NCI-H748 (cell line): Measurements from ENCODE around the gene SLC41A3.
A peak's percentile ranks its signal among the peaks of the same experiment; 100 is the strongest.
"Not testable (repeated sequence)": the region's sequence is repeated elsewhere in the genome, so short reads cannot be mapped to it uniquely, and the experiment has no call there.

Experiments used
- DNase-seq: peaks from one replicate; lab custom pipeline; 2025; ENCODE audit not compliant: unreplicated experiment; lab: John Stamatoyannopoulos, UW

SLC41A3 gene

DNA sequence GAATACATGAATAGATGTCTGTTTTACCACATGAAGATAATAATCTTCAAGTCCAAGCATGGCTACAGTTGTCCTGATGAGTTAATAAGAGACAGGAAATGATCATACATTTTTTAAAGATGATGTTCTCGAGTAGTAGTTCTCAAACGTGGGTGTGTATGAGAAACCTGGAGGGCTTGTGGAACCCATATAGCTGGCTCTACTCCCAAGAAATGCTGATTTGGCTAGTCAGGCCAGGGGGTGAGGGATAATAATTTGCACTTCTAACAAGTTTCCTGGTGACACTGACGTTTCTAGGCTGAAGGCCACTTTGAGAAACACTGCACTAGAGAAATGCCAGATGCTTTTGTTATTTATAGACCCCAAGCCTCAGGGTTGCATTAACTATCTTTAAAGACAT lies 78.0 kb downstream of the SLC41A3 start:
- no peak for DNase-seq

DNA sequence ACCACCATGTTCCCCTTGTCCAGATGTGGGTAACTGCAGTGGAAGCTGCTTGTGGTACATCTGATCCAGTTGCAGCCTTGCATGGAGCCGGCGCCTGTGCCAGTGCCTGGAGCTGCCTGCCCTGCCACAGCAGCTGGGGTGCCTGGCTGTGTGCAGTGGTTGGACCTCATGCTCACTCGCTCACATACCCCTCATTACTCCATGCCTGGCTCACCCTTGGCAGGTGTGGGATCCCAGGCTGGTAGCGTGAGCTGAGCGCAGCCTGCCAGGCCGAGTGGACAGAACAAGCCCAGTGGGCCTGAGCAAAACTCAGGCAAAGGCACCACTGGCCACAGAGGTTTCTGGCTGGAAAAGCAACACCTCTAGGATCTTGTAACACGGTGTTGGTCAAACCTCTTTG lies 79.2 kb downstream of the SLC41A3 start:
- DNase-seq, result no peak

DNA sequence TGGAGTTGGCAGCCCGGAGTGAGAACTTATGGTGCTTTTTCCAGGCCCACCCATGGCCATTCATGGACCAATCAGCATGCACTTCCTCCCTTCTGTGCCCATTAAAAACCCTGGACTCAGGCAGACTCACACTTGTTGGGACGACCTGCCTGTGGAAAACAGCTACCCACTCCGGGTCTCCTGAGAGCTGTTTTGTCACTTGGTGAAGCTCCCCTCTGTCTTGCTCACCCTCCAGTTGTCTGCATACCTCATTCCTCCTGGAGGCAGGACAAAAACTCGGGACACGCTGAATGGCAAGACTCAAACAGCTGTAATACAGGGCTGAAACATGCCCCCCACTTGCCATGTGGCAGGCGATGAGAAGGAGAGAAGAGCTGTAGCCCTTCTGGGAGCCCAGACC lies 79.7 kb downstream of the SLC41A3 start:
- DNase-seq, result no peak

DNA sequence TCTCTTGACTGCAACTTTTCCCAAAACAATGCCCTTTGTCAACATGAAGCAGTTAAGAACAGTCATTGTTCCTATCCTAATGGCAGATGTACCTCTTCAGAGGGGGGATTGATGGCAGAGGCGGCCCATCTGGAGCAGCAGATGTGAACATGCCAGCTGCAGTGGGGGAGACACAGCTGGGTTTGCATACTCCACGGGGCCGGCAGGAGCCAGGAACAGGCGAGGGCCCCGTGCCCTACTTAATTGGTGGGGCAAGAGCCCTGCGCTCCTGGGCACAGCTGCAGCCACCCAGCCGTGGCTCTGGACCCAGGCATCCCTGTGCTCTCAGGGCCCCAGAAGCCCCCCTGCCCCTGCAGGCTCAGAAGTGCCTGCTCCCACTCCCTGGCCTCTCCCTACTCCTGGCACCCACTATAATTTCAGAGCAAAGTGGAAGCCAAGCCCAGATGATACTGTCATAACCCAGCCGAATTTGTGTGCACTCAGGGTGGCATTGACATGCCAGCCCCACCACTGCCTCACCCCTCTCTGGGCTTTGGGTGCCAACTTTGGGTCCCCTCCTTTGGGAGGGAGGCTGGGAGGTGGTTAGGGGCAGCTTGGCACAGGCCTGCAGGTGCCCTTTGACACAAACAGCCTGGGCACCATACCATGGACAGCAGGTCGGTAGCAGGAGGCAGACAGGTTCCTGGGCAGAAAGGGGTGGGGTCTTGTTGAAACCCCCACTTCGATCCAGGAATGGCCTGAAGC lies 80.3 kb downstream of the SLC41A3 start:
- no peak for DNase-seq

DNA sequence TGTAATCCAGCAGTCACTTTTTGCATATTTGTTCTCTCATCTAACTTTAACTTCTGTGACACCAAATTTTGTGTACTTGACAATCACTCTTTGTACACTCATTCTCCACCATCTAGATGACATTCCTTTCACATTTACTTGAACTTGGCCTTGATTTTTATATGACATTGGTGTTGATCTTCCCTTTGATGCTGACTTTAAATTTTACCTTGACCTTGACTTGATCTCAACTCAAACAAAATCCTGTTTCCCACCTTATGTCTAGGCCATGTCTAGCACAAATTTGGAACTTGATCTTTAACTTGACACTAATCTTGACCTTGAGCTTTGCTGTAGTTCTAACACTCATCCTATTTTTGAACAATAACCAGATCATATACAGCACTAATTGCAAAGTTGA lies 81.7 kb downstream of the SLC41A3 start:
- no peak for DNase-seq

DNA sequence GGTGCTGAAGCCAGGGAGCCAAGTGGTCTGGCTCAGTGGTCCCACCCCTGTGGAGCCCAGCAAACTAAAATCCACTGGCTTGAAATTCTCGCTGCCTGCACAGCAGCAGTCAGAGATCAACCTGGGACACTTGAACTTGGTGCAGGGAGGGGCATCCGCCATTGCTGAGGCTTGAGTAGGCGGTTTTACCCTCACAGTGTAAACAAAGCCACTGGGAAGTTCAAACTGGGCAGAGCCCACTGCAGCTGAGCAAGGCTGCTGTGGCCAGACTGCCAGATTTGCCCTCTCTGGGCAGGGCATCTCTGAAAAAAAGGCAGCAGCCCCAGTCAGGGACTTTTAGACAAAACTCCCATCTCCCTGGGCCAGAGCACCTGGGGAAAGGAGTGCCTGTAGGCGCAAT lies 87.2 kb downstream of the SLC41A3 start:
- not testable (repeated sequence) for DNase-seq

DNA sequence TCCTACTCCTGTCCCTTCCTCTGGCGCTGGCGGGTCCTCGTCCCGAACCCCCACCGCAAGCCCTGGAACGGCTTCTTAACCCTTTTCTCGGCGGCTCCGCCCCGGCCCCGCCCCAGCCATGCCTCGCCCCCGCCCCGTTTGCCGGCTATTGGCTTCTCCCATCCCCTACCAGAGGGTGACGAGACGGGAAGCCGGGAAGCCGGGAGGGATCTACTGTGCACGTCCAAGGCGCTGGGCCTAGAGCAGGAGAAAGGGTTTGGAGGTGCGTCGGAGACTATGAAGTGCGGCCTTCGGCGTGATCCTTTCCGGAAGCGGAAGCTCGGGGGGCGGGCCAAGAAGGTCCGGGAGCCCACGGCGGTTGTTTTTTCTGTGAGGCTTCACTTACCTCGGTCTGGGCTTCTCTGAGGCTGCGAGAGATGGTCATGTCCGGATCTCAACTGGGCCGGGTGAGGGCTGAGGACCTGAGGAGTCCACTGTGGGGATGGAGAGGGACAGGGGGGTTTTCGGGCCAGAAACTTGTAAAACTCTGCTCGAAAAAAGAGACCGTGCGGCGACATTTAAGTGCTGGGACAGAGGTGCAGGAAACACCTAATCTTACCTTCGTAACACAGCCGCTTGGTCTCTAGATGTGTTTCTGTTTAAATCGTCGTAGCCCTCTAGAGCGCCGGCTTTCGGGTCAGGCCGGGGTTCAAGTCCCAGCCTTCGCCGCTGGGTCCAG lies 93.5 kb downstream of the SLC41A3 start:
- peak; percentile 89 for DNase-seq

DNA sequence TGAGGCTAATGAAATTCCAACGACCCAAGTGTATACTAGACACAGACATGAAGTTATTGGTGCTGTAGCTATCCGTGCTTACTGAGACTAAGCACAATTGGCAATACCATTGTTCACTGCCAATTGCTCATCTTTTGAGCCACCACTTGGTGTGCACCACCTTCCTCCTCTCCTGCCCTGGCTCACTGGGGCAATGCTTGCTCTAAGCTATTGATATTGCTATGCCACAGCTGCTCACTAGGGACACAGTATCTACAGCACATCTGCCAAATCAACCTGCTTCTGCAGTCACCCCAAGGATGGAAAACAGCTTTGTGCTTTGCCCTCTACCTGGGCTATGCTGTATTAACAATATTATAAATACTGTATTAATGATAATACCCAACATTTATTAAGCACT lies 99.0 kb downstream of the SLC41A3 start:
- not testable (repeated sequence) for DNase-seq

DNA sequence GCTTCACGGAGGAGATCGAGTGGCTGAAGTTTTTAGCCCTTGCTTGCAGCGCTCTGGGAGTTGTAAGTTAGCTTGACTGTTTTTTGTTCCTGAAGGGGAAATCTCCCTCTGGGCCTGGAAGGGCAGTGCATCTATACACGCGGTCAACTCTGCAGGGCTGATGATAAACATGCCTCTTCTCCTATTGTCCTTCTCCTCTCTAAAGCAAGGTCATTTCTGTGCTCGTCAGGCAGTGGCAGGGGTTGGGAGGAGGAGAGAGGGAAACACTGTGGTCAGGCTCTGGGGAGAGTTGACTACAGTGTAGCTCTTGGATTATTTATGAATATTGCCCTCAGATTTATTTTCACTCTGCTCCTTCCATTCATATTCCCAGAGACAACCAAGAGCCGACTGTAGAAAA lies 106.8 kb downstream of the SLC41A3 start:
- DNase-seq, result not testable (repeated sequence)

DNA sequence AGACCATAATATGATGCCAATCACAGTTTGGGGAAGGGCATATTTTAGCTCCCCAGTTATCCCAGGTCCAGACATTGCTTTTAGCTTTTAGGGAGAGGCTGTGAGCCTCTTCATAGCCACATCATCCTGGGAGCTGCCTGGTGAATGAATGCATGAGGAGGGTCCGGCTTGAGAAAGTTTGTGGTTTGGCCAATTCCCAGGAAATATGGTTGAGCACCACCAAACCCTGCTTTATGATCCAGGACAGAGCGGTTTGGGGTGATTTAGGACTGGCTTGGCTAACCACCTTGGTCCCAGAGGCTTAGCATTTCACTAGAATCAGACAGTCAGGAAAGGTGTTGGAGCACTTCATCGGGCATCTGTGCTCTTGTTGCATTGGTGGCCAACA lies 107.9 kb downstream of the SLC41A3 start:
- not testable (repeated sequence) for DNase-seq

DNA sequence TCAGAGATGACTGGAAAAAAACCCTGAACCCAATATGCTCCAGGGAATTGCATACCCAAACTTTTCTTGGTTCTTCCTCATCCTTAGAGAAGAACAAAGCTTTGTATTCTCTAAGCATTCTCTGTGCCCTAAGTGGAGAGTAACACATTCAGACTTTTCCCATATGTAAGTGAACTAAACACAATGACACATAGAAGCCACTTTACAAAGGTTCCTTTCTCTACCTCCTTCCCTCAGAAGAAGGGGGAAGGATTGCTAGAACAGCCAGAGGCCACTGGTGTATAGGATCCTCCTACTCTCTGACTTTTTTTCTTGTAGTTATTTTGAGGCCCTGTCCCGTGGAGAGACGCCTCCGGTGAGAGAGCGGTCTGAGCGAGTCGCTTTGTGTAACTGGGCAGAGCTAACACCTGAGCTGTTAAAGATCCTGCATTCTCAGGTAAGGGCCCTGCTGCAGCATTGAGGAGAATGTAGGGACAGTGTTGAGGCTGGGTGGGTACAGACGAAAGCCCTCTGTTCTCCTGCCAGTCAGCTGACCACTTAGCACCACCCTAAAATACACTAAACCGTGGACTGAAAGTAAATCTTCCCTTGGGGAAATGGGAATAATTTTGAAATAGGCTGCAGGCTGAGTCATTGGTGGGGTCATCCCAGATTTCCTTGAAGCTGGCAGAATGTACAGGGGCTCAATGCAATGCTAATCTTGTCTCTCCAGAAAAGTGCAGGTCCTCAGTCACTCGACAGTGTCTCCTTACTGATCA lies 108.5 kb downstream of the SLC41A3 start:
- DNase-seq, result not testable (repeated sequence)

DNA sequence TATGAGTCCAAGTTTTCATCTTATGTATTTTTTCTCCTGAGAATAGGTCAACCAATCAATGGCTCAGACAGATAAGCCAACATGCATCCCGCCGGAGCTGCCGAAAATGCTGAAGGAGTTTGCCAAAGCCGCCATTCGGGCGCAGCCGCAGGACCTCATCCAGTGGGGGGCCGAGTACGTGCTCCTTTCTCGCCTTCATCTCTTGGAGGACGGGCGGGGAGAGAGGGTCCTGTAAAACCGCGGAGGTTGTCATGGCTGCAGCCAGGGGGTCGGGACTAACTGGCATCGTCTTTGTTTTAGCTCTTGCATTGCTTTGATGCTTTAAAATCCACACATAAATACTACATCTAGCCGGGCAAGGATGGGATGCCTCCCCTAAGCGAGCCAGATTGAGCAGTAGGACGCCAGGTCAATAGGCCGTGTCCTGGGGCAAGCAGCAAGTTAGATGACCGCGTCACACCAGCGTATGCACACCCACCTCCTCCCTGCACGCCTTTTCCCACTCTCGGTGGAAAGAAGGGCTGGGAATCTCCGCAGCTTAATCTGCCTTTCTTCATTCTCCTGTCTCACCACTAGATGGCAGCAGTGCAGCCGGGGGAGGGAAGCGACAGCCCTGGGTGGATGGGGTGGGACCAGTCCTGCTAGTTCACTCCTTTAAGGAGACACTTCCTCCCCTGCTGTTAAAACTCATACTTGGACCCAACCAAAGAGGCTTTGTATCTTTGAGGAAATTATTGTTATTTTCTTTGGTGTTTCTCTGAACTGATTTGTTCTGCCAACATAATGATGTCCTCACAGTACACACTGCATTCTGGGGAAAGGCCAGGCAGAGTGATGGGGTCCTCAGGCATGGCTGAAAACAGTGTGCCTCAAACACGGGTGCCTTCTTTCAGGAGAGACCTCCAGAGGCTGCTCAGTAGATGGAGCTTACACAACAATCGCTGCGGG lies 111.7 kb downstream of the SLC41A3 start:
- peak; percentile 71 for DNase-seq

DNA sequence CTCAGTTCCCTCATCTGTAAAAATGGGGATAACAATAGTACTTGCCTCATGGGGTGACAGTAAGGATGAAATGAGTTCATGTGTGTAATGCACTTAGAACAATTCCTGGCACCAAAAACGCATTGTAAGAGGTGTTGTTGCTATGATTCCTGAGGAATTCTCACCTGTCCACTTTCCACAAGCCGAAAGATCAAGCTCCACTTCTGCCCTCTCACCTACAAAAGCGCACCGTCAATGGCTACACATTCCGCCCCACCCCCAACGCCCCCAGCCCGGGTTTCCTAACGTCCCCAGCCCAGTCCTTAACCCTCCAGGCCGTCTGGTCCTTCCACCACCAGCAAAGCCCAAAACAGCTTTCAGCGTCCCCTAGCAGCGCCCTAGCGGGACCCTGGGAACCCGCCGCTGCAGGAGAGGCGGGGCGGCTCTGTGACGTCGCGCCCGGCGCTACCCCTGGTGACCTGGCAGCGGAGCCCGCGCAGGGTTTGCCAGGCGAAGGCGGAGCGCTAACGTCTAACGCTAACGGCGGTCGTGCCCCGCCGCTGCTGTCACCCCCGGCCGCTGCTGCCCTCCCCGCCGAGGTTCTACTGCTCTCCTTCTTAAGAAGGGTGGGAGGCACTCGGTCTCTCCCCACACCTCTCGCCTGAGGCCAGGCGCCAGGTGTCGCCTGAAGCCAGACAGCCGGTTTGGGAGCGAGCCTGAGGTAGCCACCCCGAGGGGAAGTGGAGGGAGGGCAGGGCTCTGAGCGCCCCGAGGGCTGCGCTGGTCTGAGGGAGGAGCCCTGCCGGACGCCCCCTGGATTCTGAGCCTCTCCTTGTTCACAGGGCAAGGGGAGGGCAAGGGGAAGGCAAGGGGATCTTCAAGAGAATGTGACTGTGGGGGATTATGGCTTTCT lies 115.0 kb downstream of the SLC41A3 start, which contains the start of gene ROPN1B:
Gene ROPN1B, plus strand, starts transcription at position 478 of the 892 bp plus-strand sequence. CDS start 2,877 bp downstream, outside the sequence.
- not testable (repeated sequence) for DNase-seq

DNA sequence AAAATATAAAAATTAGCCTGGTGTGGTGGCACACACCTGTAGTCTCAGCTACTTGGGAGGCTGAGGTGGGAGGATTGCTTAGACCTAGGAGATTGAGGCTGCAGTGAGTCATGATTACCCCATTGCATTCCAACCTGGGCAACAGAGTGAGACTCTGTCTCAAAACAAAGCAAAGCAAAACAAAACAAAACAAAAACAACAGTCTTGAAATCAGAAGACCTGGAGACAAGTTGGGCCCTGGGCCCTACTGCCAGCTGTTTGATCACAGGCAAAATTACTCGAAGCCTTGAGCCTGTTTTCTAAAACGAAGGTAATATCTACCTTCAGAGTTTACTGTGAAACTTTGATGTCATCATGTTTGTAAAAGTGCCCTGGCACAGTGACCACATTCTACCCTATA lies 115.8 kb downstream of the SLC41A3 start:
- not testable (repeated sequence) for DNase-seq

DNA sequence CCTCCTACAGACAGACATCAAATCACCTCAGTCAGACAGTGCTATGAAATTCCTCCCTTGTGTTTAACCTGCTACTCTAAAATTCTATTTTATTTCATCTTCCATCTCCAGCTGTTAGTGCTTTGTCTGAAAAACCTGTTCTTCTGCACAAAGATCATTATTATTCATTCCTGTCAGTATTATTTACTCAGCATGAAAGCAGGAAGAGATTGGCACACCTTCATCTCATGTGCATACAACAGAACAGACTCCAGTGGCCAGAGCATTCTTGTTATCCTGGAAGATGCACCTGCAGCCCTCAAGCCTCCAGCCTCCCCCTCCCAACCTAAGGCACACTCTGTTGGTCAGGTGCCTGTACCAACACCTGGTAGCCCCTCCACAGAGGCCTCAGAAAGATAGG lies 116.8 kb downstream of the SLC41A3 start:
- DNase-seq, result peak; percentile 88

DNA sequence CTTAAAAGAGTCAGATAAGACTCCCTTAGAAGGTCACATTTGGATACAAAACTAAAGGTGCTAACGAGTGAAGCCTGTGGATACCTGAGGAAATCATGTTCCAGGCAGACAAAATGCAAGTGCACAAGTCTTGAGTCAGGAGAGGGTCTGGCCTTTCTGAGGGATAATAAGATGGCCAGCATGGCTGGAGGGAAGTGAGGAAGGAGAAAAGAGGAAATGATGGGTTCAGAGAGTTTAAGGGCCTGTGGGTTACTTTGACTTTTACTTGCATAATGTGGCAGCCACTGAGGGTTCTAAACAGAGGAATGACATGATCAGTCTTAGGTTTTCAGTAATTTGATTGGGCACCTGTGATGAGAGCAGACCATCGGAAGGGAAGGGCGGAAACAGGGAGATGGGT lies 118.4 kb downstream of the SLC41A3 start:
- no peak for DNase-seq

DNA sequence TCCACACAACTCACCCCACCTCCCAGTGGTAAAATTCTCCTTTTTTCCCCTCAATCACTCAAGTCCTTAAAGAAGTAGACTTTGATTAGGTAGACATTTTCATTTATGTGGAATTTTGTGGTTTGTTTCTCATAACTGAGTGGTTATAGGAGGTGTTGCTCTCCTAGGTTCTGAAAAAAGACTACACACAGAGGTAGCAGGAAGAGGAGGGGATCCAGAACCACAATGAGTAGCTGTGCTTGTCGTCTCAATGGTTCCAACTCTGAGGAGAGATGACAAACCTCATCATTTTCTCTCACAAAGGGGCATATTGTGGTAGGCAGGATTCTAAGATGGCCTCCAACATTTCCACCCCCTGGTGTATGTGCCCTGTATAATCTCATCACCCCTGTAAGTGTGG lies 120.1 kb downstream of the SLC41A3 start:
- DNase-seq, result not testable (repeated sequence)

DNA sequence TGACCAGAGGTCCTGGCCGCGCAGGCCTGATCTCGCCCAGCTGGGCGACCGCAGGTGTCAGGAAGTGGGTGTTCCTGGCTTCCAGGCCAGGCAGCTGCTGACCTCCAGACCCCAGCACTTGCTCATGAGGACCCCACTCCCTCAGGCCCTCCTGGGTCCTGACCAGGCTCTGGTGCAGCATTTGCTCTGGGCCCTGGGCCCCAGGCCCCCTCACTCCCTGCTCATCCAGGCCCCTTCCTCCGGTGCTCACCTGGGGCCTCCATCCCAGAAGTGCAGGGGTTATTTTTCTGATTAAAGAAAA lies 122.7 kb downstream of the SLC41A3 start:
- no peak for DNase-seq

DNA sequence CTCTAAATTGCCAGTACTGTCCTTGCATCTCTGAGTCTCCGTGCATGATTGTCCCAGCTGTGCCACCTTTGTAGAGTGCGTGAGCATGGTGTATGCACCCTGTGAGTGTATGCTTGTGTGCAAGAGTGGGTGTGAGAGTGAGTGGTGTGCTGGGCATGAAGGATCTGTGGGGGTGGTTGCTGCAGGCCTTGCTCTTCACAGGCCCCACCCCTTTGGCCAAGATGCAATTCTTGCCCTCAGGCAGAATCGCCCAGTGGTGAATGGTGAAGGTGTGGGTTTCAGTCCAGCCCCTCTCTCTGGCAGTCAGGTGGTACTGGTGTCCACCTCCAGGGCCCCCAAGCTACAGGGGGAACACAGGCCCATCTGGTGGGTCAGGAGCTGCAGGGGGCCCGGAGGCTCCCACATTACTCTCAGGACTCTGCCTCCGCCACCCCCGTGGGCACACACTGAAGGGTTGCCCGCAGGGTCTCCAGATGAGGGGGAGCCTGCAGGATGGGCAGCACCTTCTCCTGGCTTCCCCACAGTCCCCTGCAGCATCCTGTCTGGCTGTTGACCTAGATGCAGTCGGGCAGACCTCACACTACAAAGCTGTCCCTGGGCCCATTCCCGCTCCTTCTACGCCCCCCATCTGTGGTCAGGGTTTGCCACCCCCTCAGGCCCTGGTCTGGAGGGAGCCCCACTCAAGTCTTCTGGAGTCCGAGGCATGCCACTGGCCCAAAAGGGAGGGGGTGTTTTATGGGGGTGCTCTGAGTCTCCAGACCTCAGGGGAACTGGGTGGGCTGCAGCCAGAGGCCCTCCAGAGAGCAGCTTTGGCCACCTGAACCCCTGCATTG lies 123.3 kb downstream of the SLC41A3 start:
- DNase-seq, result no peak
